HFF-Myc (cell line): ENCODE measurements around the gene PPFIA3.

Experiments used
- DNase-seq: peaks from one replicate; pipeline ENCODE4 v3.0.0-alpha.2; 2011; ENCODE audit warnings: low read depth; ENCODE audit errors: extremely low read depth
- H3K4me3 ChIP-seq: replicated peaks from 2 replicates; pipeline ENCODE4 v1.5.1; 2011; ENCODE audit warnings: low read depth, mild to moderate bottlenecking, control low read depth, low read length
- CTCF ChIP-seq: IDR thresholded peaks from 2 replicates; pipeline ENCODE4 v1.5.1; 2012; ENCODE audit warnings: mild to moderate bottlenecking, low read depth, low read length, control low read depth; ENCODE audit errors: missing control alignments

The PPFIA3 gene

DNA sequence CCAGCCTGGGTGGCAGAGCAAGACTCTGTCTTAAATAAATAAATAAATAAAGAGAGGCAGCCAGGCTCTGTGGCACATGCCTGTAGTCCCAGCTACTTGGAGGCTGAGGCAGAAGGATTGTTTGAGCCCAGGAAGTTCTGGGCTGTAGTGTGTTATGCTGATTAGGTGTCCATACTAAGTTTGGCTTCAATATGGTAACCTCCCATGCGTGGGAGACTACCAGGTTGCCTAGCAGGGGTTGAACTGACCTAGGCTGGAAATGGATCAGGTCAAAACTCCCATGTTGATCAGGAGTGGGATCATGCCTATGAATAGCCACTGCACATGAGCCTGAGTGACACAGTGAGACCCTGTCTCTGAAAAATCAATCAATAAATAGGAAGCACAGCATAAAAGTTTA is 38.1 kb upstream of the PPFIA3 start:
- no peak overlapping the region for H3K4me3 ChIP-seq
- DNase-seq, result no peak
- TF ChIP-seq CTCF, result no peak

- no peak for TF ChIP-seq CTCF
- no peak for DNase-seq
Measured at GRCh38 chr19:49084206-49085019, 34.9 kb upstream of the PPFIA3 start.

DNA sequence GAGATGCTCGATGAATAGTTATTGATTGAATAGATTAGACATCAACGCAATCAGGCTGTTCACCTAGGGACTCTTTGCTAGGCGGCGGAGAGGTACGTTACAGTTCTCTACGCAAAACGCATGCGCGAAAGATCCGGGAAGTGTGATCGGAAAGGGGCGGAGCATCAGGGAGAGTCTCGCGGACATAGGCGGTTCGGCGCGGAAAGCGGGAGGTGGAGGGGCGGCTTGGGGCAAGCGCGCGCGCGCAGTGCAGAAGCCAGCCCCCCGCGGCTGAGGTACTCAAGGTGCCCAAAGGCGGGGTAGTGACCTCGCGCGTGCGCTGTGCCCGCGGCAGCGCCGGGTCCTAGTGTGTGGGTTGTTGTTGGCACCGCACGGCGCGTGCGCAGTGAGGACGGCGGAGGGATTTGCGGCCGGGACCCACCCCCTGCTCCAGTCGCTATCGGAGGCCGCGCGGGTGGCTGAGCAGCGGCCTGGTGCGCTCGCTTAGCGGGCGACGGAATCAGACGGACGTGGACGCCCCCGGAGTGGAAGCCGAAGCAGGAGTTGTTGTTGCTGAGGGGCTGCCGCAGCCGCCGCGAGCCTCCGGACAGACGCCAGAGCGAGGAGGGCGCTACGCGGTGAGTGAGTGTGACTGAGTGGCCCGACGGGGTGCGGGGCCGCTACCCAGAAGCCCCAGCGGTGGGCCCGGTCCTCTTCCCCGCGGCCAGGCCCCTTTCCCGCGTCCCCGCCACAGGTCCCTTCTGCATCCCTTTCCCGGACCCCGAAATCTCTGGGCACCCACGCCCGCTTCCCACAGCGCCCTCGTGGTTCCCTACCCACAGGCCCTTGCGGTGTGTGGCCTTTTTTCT is 34.1 kb upstream of the PPFIA3 start, which contains the start of gene SNRNP70:
Gene SNRNP70 (plus strand): TSS at position 432 of the 848 bp plus-strand sequence. CDS start 964 bp downstream, outside the sequence.
- peak; percentile 90 for DNase-seq
- peak within 1 kb of the TSS; percentile 89 for H3K4me3 ChIP-seq
- TF ChIP-seq CTCF, result no peak

More at GRCh38 chr19:49084206-49085019, 34.9 kb upstream of the PPFIA3 start:
- peak overlapping the region; percentile 89 for H3K4me3 ChIP-seq

GRCh38 chr19:49085868-49086232 is 33.5 kb upstream of the PPFIA3 start:
- no peak for TF ChIP-seq CTCF
- no peak for DNase-seq
- peak overlapping the region; percentile 89 for H3K4me3 ChIP-seq

GRCh38 chr19:49086296-49086695 is 33.0 kb upstream of the PPFIA3 start:
- H3K4me3 ChIP-seq, result peak overlapping the region; percentile 89
- no peak for TF ChIP-seq CTCF
- no peak for DNase-seq

- no peak for TF ChIP-seq CTCF
Measured at GRCh38 chr19:49091391-49092038, 27.8 kb upstream of the PPFIA3 start.

More at GRCh38 chr19:49091391-49092038, 27.8 kb upstream of the PPFIA3 start:
- DNase-seq, result no peak
- H3K4me3 ChIP-seq, result no peak overlapping the region
